Skin epidermis (tissue), 12 donors: ENCODE data around the gene OR4D9.

Experiments used
- H3K27ac ChIP-seq, 21 experiments: fragments of 200-600 bp; sonication (generic) in 11 of 21; one replicate each; pipeline ENCODE4 v1.5.0; 2020; ENCODE audit warnings: mild to moderate bottlenecking in 3 of 21, inconsistent platforms in 2 of 21, moderate library complexity in 2 of 21
- H3K4me3 ChIP-seq, 7 experiments: fragments of 200-600 bp; sonication (generic) in 2 of 7; one replicate each; pipeline ENCODE4 v1.5.0; 2020; ENCODE audit warnings: inconsistent platforms in 2 of 7, mild to moderate bottlenecking in 2 of 7, moderate library complexity in 1 of 7

OR4D9 gene

GRCh38 chr11:59548309-59548656, 36.9 kb downstream of the OR4D9 start:
- Histone ChIP-seq H3K4me3 (no peak overlapping the region), H3K27ac (no peak overlapping the region)

GRCh38 chr11:59550368-59550841, 39.1 kb downstream of the OR4D9 start:
- H3K27ac ChIP-seq, result peak overlapping the region in 20 of 21 experiments; percentile 7 to 82 (median 73)
- peak overlapping the region; percentile 30 to 57 (median 48) for H3K4me3 ChIP-seq

GRCh38 chr11:59550842-59551658, 39.7 kb downstream of the OR4D9 start:
- Histone ChIP-seq H3K4me3 (peak overlapping the region; percentile 30 to 57 (median 48)), H3K27ac (peak overlapping the region in 20 of 21 experiments; percentile 7 to 82 (median 73))

GRCh38 chr11:59551659-59552521, 40.6 kb downstream of the OR4D9 start:
- H3K4me3 ChIP-seq, result peak overlapping the region; percentile 30 to 57 (median 48)
- peak overlapping the region in 17 of 21 experiments; percentile 7 to 82 (median 74) for H3K27ac ChIP-seq

- no peak overlapping the region for H3K4me3 ChIP-seq
- no peak overlapping the region for H3K27ac ChIP-seq
Measured at GRCh38 chr11:59552844-59553243, 41.5 kb downstream of the OR4D9 start.

- no peak overlapping the region for H3K27ac ChIP-seq
- H3K4me3 ChIP-seq, result no peak overlapping the region
Measured at GRCh38 chr11:59553323-59553722, 42.0 kb downstream of the OR4D9 start.

GRCh38 chr11:59555601-59556114, 44.3 kb downstream of the OR4D9 start:
- H3K4me3 ChIP-seq, result peak overlapping the region; percentile 4 to 31 (median 16)
- peak overlapping the region in 12 of 21 experiments; percentile 4 to 68 (median 34) for H3K27ac ChIP-seq

- Histone ChIP-seq H3K27ac (peak overlapping the region in 12 of 21 experiments; percentile 4 to 68 (median 38)), H3K4me3 (peak overlapping the region; percentile 4 to 31 (median 16))
Measured at GRCh38 chr11:59556115-59556916, 45.0 kb downstream of the OR4D9 start.

GRCh38 chr11:59556917-59557348, 45.6 kb downstream of the OR4D9 start:
- peak overlapping the region in 1 of 21 experiments; percentile 13 for H3K27ac ChIP-seq

GRCh38 chr11:59558270-59558643, 46.9 kb downstream of the OR4D9 start:
- no peak overlapping the region for H3K27ac ChIP-seq
- H3K4me3 ChIP-seq, result no peak overlapping the region

More at GRCh38 chr11:59556917-59557348, 45.6 kb downstream of the OR4D9 start:
- H3K4me3 ChIP-seq, result peak overlapping the region in 1 of 7 experiments; percentile 24

GRCh38 chr11:59559886-59560285, 48.5 kb downstream of the OR4D9 start:
- H3K27ac ChIP-seq, result peak overlapping the region in 4 of 21 experiments; percentile 58 to 86 (median 82)
- H3K4me3 ChIP-seq, result peak overlapping the region in 6 of 7 experiments; percentile 59 to 81 (median 72)

- Histone ChIP-seq H3K4me3 (peak overlapping the region; percentile 59 to 81 (median 68)), H3K27ac (peak overlapping the region; percentile 24 to 90 (median 78))
Measured at GRCh38 chr11:59560290-59560701, 49.0 kb downstream of the OR4D9 start.

- peak overlapping the region; percentile 24 to 90 (median 78) for H3K27ac ChIP-seq
- H3K4me3 ChIP-seq, result peak overlapping the region; percentile 59 to 81 (median 68)
Measured at GRCh38 chr11:59560702-59561473, 49.5 kb downstream of the OR4D9 start.

- no peak overlapping the region for H3K4me3 ChIP-seq
- H3K27ac ChIP-seq, result no peak overlapping the region
Measured at GRCh38 chr11:59562292-59562691, 51.0 kb downstream of the OR4D9 start.
